Endothelial cell of hepatic sinusoid (primary cell): Measurements from ENCODE around the gene CRK.
"Not testable (repeated sequence)": the region's sequence is repeated elsewhere in the genome, so short reads cannot be mapped to it uniquely, and the experiment has no call there.

Source experiments
- in situ Hi-C: cut with HindIII; loops from 2 replicates; pipeline ENCODE4 v1.10.0; 2017; ENCODE audit warnings: low sequenced_read_pairs

Gene CRK

DNA sequence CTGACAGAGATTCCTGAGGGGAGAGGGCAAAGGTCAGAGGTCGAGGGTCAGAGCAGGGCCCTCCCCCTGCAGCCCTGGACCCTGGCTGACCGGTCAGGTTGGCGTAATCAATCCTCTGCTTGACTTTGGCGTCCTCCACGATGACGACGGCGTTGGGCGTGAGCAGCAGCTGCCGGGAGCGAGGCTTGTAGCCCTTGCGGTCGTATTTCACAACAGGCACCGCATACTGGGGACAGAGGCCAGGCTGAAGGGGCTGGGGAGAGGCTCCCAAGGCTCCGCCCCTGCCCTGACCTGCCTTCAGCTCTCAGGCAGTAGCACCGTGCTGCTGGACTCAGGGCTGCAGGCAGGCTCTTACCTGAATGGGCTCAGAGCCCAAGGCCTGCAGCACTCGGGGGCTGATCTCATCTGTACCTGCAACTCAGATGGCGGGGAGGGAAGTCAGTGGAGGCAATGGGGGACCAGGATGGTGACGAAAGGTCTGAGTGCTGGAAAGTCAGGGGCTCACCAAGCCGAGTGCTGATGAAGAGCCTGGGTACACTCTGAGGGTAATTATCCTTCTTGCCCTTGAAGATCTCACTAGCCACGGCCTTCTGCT, 12.0 kb upstream of the CRK start:
- in situ Hi-C loops: no loop called here

DNA sequence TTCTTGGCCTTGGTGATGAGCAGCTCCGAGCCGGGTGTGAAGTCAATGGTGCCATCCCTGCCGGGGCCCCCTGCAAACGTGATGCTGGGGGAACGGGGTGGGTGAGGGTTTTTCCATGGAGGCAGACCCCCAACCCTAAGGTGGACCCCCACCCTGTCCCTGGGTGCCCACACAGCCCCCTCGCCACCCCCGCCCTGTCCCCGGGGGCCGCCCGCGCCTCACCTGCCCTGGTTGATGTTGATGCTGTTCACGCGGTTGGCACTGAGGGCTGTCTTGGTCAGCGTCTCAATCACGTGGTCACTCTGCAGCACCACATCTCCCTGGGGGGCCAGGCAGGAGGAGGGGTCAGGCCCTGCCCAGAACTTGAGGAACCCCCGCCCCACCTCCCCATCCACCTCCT, 11.2 kb upstream of the CRK start:
- in situ Hi-C loops: no loop called here

DNA sequence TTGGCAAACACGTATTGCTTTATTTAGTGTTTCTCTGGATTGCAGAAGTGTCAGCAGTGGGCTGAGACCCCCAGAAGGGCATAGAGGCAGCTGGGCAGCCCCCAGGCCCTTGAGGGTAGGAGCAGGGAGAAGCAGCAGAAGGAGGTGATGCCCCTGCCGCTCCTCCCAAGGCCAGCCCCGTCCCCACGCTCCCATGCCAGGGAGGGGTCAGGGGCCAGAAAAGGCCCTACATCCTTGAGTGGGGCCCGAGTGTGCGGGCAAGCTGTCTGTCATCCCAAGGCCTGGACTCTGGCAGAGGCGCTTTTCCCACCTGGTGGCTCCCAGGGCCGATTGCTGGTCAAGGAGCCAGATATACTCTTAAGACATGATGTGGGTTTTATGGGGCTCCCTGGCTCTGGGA, 8.2 kb upstream of the CRK start:
- in situ Hi-C loops: no loop called here

DNA sequence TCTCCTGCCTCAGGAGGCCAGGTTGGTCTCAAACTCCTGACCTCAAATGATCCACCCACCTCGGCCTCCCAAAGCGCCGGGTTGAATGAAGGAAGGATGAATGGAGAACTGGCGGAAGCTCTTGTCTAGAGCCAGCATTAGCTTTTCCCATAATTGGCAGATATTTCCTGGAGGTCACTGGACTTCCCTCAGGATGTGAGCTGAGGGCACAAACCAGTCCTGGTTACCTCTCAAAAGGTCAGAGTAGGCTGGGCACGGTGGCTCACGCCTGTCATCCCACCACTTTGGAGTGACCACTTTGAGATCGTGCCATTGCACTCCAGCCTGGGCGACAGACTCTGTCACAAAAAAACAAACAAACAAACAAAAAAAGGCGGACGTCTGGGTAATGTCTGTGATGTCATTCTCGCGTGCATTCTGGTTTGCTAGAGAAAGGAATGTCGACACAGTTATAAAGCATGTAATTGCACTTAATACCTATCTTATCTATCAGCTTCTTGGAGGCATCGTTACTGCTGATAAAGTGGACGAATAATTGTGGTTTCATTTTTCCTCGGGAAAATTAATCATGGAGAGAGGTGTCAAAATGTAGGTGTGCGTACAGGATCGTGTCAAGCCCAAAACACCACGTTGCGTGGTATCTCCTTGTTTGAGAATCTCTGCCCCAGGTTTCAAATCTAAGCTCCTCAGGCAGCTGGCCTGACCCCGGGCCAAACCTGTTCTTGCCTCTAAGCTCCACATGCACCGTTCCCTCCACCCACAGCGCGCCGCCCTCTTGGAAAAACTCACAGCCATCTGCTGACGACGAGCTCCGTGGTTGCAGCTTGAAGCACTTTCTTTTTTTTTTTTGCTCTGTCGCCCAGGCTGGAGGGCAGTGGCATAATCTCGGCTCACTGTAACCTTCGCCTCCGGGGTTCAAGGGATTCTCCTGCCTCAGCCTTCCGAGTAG, 6.4 kb upstream of the CRK start:
- in situ Hi-C loops: no loop called here

DNA sequence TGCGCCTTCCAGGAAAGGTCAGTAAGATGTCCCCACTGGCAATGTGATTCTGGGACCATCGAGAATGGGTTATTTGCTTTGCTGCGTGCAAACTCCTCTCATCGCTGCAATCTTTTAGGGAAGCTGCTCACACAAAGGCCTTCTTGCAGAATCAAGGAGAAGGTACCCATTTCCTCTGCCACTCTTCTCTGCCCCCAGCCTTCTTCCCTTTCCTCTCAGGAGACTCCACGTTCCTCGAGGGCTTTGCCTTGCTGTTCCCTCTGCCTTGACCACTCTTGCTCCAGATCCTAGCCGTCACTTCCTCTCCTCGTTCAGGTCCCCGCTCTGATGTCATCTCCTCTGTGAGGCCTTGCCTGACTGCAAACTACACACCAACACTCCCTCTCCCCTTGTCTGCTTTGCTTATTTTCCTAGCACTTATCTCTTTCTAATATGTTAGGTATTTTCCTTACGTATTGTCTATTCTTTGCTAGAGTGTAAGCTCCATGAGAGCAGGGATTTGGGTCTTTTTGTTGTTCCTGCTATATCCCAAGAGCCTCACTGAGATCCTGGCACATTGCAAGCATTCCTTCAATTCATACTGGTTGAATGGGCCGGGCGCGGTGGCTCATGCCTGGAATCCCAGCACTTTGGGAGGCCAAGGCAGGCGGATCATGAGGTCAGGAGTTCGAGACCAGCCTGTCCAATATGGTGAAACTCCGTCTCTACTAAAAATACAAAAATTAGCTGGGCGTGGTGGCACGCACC, 5.3 kb upstream of the CRK start:
- in situ Hi-C loops: no loop called here

DNA sequence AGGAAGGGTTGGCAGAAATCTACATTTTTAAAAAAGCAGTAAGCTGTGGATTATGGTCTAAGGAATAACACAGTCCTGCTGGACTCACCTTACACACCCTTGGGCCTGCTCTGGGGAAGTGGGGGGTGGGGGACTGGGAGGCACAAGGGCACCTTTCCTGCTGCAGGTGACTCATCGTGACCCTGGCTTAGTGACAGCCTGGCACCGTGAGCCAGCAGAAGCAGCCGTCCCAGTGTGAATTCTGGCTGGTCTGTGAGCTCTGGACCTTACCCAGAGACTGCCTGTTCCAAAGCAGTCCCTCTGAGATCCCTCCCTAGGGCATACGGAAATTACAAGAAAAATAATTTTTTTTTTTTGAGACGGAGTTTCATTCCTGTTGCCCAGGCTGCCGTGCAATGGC, 4.2 kb upstream of the CRK start:
- in situ Hi-C loops: no loop called here

DNA sequence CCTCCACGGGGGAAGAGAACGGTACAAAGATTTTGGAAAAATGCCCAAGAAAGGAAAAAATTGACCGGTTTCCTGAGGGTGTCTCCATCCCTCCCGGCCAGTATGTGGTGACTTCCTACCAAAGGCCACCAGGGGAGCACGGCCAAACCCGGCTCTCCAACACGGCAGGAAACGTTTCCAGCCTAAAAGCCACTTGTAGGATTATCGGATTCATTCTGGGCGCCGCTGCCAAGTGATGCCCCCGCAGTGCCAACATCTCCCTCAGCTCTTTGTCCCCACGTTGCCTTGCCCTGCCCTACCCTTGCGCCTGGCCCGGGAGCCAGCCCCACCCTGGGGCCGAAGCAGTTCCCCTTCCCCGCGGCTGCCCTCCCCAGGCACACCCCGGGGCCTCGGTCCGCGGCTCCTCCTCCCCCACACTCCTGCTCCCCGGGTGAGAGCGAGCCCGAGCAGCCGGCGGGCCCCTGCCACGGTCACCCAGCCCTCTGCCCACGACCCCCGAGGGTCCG, 688 bp downstream of the CRK start:
- in situ Hi-C loops: no loop called here

DNA sequence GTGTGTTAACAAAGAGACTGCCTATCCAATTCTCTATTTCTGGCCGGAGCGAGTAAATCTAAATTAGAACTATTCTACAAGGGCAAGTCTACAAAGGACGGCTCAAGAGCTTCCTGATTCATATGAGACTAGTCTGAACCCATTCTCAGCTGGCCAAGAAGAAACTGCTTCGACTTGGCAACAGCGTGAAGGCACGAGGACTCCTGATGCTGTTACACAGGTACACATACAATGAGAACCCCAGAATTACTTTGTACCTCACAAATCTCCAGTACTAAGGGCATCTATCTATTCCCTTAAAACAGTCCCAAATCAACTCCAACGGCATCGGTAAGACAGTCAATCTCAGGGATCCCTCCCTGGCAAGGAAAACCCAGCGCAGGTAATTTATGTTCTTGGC, 1.5 kb downstream of the CRK start:
- in situ Hi-C loops: no loop called here

DNA sequence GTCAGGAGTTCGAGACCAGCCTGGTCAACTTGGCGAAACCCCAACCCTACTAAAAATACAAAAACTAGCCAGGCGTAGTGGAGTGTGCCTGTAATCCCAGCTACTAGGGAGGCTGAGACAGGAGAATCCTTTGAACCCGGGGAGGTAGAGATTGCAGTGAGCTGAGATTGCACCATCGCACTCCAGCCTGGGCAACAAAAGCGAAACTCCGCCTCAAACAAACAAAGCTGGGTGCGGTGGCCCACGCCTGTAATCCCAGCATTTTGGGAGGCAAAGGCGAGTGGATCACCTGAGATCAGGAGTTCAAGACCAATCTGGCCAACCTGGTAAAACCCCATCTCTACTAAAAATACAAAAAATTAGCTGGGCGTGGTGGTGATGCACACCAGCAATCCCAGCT, 2.3 kb downstream of the CRK start:
- in situ Hi-C loops: not testable (repeated sequence)

DNA sequence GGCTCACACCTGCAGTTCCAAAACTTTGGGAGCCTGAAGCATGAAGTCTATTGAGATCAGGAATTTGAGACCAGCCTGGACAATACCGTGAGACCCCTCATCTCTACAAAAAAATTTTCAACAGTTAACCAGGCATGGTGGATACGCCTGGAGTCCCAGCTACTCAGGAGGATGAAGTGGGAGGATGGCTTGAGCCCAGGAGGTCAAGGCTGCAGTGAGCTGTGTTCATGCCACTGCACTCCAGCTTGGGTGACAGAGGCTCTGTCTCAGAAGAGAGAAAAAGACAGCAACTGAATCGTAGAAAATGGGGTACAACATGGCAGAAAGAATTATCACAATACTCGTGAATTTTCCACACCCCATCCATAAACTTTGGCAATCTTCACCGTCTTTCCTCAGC, 3.2 kb downstream of the CRK start:
- in situ Hi-C loops: no loop called here

DNA sequence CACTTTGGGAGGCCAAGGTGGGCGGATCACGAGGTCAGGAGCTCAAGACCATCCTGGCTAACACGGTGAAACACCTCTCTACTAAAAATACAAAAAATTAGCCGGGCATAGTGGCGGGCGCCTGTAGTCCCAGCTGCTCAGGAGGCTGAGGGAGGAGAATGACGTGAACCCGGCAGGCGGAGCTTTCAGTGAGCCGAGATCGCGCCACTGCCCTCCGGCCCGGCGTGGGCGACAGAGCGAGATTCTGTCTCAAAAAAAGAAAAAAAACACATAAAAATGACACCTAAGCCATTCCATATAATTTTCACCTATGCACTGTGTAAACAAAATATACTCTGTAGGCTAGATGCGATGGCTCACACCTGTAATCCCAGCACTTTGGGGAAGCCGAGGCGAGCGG, 5.8 kb downstream of the CRK start:
- in situ Hi-C loops: not testable (repeated sequence)

DNA sequence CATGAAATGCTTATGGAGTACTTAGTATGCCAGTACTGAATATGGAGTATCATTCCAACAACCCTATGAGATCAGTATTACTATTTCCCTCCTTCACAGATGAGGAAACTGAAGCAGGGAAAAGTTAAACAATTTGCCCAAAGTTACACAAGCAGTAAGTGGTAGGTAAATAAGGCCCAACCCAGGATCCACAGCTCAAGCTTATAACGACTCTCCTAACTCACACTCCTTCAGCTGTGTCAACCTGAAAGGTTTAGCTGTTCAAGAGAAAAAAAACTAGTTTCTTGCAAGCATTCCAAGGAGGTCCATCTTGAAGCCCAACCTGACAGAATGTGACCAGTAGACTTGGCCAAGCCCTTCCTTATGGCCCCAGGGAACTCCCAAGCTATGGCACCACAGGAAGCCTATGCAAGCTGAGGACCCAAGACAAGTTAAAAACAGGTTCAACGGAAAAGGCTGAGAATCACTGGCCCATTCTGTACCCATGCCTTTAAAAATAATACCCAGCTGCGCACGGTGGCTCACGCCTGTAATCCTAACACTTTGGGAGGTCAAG, 6.5 kb downstream of the CRK start:
- in situ Hi-C loops: loop anchor here (5.0 kb wide), 2 partner anchors 72 to 83 kb away; no protein-coding TSS in a partner anchor

DNA sequence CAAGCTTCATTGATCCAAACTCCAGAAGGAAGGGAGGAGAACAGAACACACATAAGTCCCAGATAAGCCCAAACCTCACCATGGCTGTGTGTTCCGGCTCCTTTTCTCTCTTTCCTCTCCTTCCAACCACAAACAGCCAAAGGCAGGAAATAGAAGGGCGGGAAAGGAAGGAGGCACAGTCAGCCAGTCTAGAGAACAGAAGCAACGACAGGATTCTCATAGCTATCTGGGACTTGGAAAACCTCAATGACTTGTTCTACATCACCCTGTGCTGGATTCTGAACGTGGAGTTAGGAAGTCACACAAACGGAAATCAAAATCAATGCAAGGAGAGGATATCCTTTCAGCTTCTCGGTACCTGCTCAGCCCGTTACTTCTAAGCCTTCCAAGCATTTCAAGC, 9.0 kb downstream of the CRK start:
- in situ Hi-C loops: loop anchor here (5.0 kb wide), 2 partner anchors 70 to 85 kb away; no protein-coding TSS in a partner anchor

DNA sequence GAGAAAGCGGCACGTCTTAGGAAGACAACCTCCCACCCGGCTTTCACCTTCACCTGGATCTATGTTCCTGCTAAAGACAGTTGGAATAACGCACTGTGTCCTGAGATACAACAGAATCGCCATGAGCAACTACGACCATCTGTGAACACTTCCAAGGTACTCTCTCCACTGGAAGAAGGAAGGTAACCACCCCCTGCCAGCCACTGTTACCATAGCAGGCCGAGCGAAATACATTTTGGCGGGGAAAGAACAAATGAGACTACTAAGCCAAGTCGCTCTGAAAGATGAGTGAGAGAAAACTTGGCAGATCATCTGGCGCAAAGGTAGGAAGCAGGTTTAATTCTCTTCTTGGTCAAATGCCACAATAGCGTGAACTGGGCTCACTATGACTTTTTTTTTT, 9.8 kb downstream of the CRK start:
- in situ Hi-C loops: loop anchor here (5.0 kb wide), 2 partner anchors 69 to 86 kb away; no protein-coding TSS in a partner anchor

DNA sequence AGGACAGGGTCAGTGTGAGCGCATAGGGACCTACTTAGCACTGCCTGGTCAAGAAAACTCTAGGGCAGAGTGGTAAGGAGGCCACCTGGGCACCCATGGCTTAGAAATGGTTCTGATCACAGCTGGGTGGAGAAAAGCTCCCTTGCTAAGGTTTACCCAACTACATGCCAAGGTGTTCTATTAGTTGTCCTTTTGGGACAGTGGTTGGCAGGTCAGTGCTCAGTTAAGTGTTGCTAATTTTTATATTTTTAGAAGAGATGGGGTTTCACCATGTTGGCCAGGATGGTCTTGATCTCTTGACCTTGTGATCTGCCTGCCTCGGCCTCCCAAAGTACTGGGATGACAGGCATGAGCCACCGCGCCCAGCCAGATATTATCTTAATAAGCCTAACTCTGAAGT, 10.3 kb downstream of the CRK start:
- in situ Hi-C loops: loop anchor here (5.0 kb wide), 2 partner anchors 68 to 87 kb away; no protein-coding TSS in a partner anchor

DNA sequence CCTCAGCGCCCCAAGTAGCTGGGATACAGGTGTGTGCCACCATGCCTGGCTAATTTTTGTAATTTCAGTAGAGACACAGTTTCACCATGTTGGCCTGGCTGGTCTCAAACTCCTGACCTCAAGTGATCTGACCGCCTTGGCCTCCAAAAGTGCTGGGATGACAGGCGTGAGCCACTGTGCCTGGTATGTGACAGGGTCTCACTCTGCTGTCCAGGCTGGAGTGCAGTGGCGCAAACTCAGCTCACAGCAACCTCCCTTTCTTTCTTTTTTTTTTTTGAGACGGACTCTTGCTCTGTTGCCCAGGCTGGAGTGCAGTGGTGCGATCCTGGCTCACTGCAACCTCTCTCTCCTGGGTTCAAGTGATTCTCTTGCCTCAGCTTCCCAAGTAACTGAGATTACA, 13.3 kb downstream of the CRK start:
- in situ Hi-C loops: not testable (repeated sequence)

DNA sequence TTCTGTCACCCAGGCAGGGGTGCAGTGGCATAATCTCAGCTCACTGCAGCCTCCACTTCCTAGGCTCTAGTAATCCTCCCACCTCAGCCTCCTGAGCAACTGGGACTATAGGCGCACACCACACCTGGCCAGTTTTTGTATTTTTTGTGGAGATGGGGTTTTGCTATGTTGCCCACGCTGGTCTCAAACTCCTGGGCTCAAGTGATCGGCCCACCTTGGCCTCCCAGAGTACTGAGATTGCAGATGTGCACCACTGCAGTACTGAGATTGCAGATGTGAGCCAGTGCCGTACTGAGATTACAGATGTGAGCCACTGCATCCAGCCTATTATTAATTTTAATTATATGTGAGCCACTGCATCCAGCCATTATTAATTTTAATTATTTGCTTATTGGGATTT, 13.8 kb downstream of the CRK start:
- in situ Hi-C loops: no loop called here

DNA sequence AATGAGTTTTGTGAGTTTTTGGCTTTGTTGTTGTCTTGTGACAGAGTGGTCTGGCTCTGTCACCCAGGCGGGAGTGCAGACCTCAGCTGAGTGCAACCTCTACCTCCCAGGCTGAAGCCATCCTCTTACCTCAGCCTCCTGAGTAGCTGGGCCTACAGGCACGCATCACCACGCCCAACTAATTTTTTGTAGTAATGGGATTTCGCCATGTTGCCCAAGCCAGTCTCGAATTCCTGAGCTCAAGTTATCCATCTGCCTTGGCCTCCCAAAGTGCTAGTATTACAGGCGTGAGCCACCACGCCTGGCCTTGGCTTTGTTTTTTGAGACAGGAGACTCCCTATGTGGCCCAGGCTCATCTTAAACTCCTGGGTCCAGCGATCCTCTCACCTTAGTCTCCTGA, 15.1 kb downstream of the CRK start:
- in situ Hi-C loops: no loop called here

DNA sequence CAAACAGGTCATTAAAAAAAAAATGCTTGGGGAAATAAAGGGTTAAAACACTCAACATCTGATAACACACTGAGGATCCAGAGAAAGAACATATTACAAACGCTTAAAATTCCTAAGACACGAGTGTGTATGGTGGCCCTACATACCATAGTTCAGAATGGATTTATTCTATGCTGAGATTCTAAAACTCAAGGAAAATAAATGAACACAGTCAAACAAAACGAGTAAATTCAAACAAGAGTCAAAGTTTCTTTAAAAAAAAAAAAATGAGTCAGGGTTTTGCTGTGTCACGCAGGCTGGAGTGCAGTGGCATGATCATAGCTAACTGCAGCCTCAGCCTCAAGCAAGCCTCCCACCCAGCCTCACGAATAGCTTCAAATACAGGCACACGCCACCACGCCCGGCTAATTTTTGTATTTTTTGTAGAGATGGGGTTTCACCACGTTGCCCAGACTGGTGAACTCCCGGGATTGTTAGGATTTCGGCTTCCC, 17.4 kb downstream of the CRK start:
- in situ Hi-C loops: loop anchor here (5.0 kb wide), 1 partner anchor 69 kb away; no protein-coding TSS in a partner anchor

DNA sequence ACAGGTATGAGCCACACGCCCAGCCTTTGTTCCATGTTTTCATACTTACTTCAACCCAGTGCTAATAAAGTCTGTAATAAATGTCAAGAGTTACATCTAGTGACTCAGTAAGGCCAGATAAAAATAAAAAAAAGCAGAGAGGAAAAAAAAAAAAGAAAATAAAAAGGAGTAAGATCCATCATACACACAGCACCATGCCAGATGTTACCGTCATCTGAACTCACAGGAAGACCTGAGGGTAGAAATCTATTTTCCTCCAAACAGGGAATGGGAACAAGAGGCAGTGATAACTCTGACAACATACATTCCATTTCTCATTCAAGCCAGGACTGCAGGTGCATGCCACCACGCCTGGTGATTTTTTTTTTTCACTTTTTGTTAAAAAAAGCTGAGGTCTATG, 20.7 kb downstream of the CRK start:
- in situ Hi-C loops: loop anchor here (5.0 kb wide), 1 partner anchor 72 kb away; no protein-coding TSS in a partner anchor

DNA sequence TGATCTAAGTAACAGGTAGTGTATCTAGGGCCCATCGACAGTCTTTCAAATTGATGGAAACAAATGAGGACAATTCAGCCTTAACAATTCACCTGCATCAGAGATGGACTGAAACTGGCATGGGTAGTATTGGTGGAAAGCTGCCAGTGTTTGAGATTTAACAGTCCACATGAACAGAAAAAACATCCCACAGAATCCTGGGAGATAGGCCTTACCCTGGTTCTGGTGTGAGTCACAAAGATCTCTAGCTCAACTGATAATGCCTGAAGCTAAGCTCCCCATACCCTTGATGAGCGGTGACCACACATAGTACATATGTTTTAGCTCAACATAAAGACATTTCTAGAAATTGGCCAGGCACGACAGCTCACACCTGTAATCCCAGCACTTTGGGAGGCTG, 21.9 kb downstream of the CRK start:
- in situ Hi-C loops: no loop called here
